NCI-H146 treated with DMSO at 0.1 percent for 48 hours (cell line): ENCODE results near the gene MESD.

Source experiments
- DNase-seq: peaks from one replicate; lab custom pipeline; 2025; ENCODE audit not compliant: unreplicated experiment; lab: John Stamatoyannopoulos, UW

MESD gene

GRCh38 chr15:80912673-80913072 lies 76.9 kb downstream of the MESD start:
- DNase-seq, result no peak

- DNase-seq, result no peak
These were observed 77.8 kb downstream of the MESD start for GRCh38 chr15:80911821-80912220.

GRCh38 chr15:80906159-80906766 lies 83.4 kb downstream of the MESD start:
- peak; percentile 84 for DNase-seq

GRCh38 chr15:80904998-80905397 lies 84.6 kb downstream of the MESD start:
- no peak for DNase-seq

- DNase-seq, result no peak
These were observed 87.3 kb downstream of the MESD start for GRCh38 chr15:80902298-80902801.

GRCh38 chr15:80898040-80898439 lies 91.6 kb downstream of the MESD start:
- DNase-seq, result no peak
